WERI-Rb-1 (cell line): Measurements from ENCODE around the gene TGIF2.
"Not testable (repeated sequence)": the region's sequence is repeated elsewhere in the genome, so short reads cannot be mapped to it uniquely, and the experiment has no call there.

Source experiments
- DNase-seq: peaks from one replicate; pipeline ENCODE4 v3.0.0-alpha.2; 2020
- H3K27ac ChIP-seq: fragments of 250-450 bp; sonication (Bioruptor Pico); 2 replicates; pipeline ENCODE4 v1.5.1; 2020; ENCODE audit warnings: mild to moderate bottlenecking, moderate library complexity
- H3K27me3 ChIP-seq: fragments of 250-450 bp; sonication (Bioruptor Pico); 2 replicates; pipeline ENCODE4 v1.5.1; 2021; ENCODE audit warnings: mild to moderate bottlenecking, low read depth, moderate library complexity; ENCODE audit not compliant: insufficient read depth, severe bottlenecking
- H3K36me3 ChIP-seq: fragments of 250-450 bp; sonication (Bioruptor Pico); 2 replicates; pipeline ENCODE4 v1.5.1; 2020; ENCODE audit warnings: mild to moderate bottlenecking, moderate library complexity
- H3K4me3 ChIP-seq: 2 replicates; pipeline ENCODE4 v1.5.1; 2011; ENCODE audit warnings: low read depth, mild to moderate bottlenecking, control low read depth, low read length
- H3K9me3 ChIP-seq: fragments of 250-450 bp; sonication (Bioruptor Pico); 2 replicates; pipeline ENCODE4 v1.5.1; 2021; ENCODE audit warnings: mild to moderate bottlenecking, moderate library complexity; ENCODE audit not compliant: severe bottlenecking
- CTCF ChIP-seq: IDR thresholded peaks from 2 replicates; pipeline ENCODE4 v1.5.1; 2011; ENCODE audit warnings: low read depth, mild to moderate bottlenecking, control low read depth, inconsistent platforms, low read length

TGIF2 gene

GRCh38 chr20:36549942-36550789 is 23.2 kb upstream of the TGIF2 start:
- H3K9me3 ChIP-seq = no peaks in the 10 kb centered on the region
- no peak overlapping the region for H3K4me3 ChIP-seq
- H3K36me3 ChIP-seq = no peaks in the 10 kb centered on the region
- TF ChIP-seq CTCF = no peak
- no peaks in the 10 kb centered on the region for H3K27me3 ChIP-seq
- H3K27ac ChIP-seq = no peak overlapping the region
- no peak for DNase-seq

GRCh38 chr20:36550790-36551299 is 22.6 kb upstream of the TGIF2 start:
- H3K27me3 ChIP-seq = no peaks in the 10 kb centered on the region
- no peak overlapping the region for H3K4me3 ChIP-seq
- H3K36me3 ChIP-seq = no peaks in the 10 kb centered on the region
- no peak overlapping the region for H3K27ac ChIP-seq
- no peak for TF ChIP-seq CTCF
- no peak for DNase-seq
- no peaks in the 10 kb centered on the region for H3K9me3 ChIP-seq

GRCh38 chr20:36555248-36555647 is 18.1 kb upstream of the TGIF2 start:
- H3K9me3 ChIP-seq = no peaks in the 10 kb centered on the region
- no peak for DNase-seq
- no peaks in the 10 kb centered on the region for H3K36me3 ChIP-seq
- H3K27ac ChIP-seq = no peak overlapping the region
- H3K27me3 ChIP-seq = no peaks in the 10 kb centered on the region
- TF ChIP-seq CTCF = no peak
- no peak overlapping the region for H3K4me3 ChIP-seq

GRCh38 chr20:36562724-36563123 is 10.7 kb upstream of the TGIF2 start:
- Histone ChIP-seq H3K27me3 (no peaks in the 10 kb centered on the region), H3K36me3 (no peaks in the 10 kb centered on the region), H3K27ac (no peak overlapping the region), H3K9me3 (peaks cover 2% of the 10 kb centered on the region), H3K4me3 (no peak overlapping the region)
- no peak for TF ChIP-seq CTCF
- DNase-seq = no peak

- DNase-seq = no peak
- Histone ChIP-seq H3K9me3 (peaks cover 2% of the 10 kb centered on the region), H3K36me3 (no peaks in the 10 kb centered on the region), H3K27me3 (no peaks in the 10 kb centered on the region), H3K4me3 (no peak overlapping the region), H3K27ac (no peak overlapping the region)
- TF ChIP-seq CTCF = no peak
Measured at GRCh38 chr20:36563374-36563773, 10.0 kb upstream of the TGIF2 start.

- H3K4me3 ChIP-seq, H3K9me3 ChIP-seq, DNase-seq, H3K27me3 ChIP-seq, H3K36me3 ChIP-seq, H3K27ac ChIP-seq: not testable (repeated sequence)
Measured at GRCh38 chr20:36564078-36564725, 9.2 kb upstream of the TGIF2 start.

- H3K9me3 ChIP-seq, H3K4me3 ChIP-seq, H3K27ac ChIP-seq, H3K36me3 ChIP-seq, DNase-seq, H3K27me3 ChIP-seq: not testable (repeated sequence)
Measured at GRCh38 chr20:36564726-36565121, 8.7 kb upstream of the TGIF2 start.
